Measurements from ENCODE around the gene HDAC4.

The HDAC4 gene

DNA sequence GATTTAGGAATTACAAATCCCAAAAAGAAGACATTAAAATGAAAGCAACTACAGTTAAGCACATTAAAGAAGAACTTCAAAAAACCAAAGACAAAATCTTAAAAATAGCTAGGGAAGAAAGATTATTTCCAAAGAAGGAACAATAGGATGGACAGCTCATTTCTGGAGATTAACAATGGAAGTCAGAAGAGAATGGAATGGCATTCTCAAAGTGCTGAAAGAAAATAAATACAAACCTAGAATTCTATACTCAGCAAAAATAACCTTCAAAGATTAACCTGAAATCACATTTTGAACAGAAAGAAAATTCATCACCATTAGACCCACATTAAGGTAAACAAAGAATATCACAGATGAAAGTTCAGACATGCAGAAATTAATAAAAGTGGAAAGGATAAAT lies 229.2 kb downstream of the HDAC4 start:
- no peaks in the 10 kb centered on the region for H3K79me2 ChIP-seq (ENCODE audit: insufficient read depth, low read length)
- H3K27me3 ChIP-seq (ENCODE audit: insufficient read depth, low read length, poor library complexity, severe bottlenecking) = no peaks in the 10 kb centered on the region

GRCh38 chr2:239169311-239170048 lies 231.3 kb downstream of the HDAC4 start:
- Histone ChIP-seq H3K4me1 (ENCODE audit: insufficient read depth, low read length, poor library complexity, severe bottlenecking) (peaks cover under 1% of the 10 kb centered on the region), H3K36me3 (ENCODE audit: insufficient read depth, low read length) (peaks cover 13% of the 10 kb centered on the region; the same call in 1 of the 2 replicates), H3F3A (ENCODE audit: low read depth) (no peaks in the 10 kb centered on the region), H3K9me2 (replicated peaks; ENCODE audit: low read depth, low read length) (no peaks in the 10 kb centered on the region), H4K20me1 (ENCODE audit: insufficient read depth, low read length, poor library complexity, severe bottlenecking) (no peaks in the 10 kb centered on the region), H3K79me2 (ENCODE audit: insufficient read depth, low read length) (no peaks in the 10 kb centered on the region), H3K27me3 (ENCODE audit: insufficient read depth, low read length, poor library complexity, severe bottlenecking) (no peaks in the 10 kb centered on the region), H3K9ac (ENCODE audit: low read depth, low read length, poor library complexity, severe bottlenecking) (no peak overlapping the region), H3K4me2 (ENCODE audit: low read depth, low read length, poor library complexity, severe bottlenecking) (no peak overlapping the region), H3K9me3 (ENCODE audit: insufficient read depth, low read depth, low read length) (peaks cover 15% of the 10 kb centered on the region; the same call in 1 of the 2 replicates), H3K4me3 (ENCODE audit: low read length, poor library complexity, severe bottlenecking) (no peak overlapping the region), H2AFZ (ENCODE audit: low read length) (no peak overlapping the region)
- TF ChIP-seq EZH2phosphoT487 (IDR thresholded peaks at IDR 0.05; ENCODE audit: borderline replicate concordance) = no peak
- TF ChIP-seq, protein P1, sequence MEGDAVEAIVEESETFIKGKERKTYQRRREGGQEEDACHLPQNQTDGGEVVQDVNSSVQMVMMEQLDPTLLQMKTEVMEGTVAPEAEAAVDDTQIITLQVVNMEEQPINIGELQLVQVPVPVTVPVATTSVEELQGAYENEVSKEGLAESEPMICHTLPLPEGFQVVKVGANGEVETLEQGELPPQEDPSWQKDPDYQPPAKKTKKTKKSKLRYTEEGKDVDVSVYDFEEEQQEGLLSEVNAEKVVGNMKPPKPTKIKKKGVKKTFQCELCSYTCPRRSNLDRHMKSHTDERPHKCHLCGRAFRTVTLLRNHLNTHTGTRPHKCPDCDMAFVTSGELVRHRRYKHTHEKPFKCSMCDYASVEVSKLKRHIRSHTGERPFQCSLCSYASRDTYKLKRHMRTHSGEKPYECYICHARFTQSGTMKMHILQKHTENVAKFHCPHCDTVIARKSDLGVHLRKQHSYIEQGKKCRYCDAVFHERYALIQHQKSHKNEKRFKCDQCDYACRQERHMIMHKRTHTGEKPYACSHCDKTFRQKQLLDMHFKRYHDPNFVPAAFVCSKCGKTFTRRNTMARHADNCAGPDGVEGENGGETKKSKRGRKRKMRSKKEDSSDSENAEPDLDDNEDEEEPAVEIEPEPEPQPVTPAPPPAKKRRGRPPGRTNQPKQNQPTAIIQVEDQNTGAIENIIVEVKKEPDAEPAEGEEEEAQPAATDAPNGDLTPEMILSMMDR (conservative IDR thresholded peaks at IDR 0.05; ENCODE audit: low read length) = no peak

More for the DNA sequence above, 229.2 kb downstream of the HDAC4 start:
- H3K4me3 ChIP-seq (ENCODE audit: low read length, poor library complexity, severe bottlenecking) = no peak overlapping the region
- H3K36me3 ChIP-seq (ENCODE audit: insufficient read depth, low read length) = peaks cover 30% of the 10 kb centered on the region; the same call in 1 of the 2 replicates
- no peak for TF ChIP-seq EZH2phosphoT487 (IDR thresholded peaks at IDR 0.05; ENCODE audit: borderline replicate concordance)
- TF ChIP-seq, protein P1 (conservative IDR thresholded peaks at IDR 0.05; ENCODE audit: low read length) = no peak
- no peaks in the 10 kb centered on the region for H3K4me1 ChIP-seq (ENCODE audit: insufficient read depth, low read length, poor library complexity, severe bottlenecking)
- no peak overlapping the region for H3K9ac ChIP-seq (ENCODE audit: low read depth, low read length, poor library complexity, severe bottlenecking)
- no peak overlapping the region for H2AFZ ChIP-seq (ENCODE audit: low read length)
- H4K20me1 ChIP-seq (ENCODE audit: insufficient read depth, low read length, poor library complexity, severe bottlenecking) = no peaks in the 10 kb centered on the region
- no peaks in the 10 kb centered on the region for H3K9me2 ChIP-seq (replicated peaks; ENCODE audit: low read depth, low read length)
- H3K4me2 ChIP-seq (ENCODE audit: low read depth, low read length, poor library complexity, severe bottlenecking) = no peak overlapping the region
- H3K9me3 ChIP-seq (ENCODE audit: insufficient read depth, low read depth, low read length) = peaks cover 16% of the 10 kb centered on the region; the same call in 1 of the 2 replicates
- no peaks in the 10 kb centered on the region for H3F3A ChIP-seq (ENCODE audit: low read depth)

DNA sequence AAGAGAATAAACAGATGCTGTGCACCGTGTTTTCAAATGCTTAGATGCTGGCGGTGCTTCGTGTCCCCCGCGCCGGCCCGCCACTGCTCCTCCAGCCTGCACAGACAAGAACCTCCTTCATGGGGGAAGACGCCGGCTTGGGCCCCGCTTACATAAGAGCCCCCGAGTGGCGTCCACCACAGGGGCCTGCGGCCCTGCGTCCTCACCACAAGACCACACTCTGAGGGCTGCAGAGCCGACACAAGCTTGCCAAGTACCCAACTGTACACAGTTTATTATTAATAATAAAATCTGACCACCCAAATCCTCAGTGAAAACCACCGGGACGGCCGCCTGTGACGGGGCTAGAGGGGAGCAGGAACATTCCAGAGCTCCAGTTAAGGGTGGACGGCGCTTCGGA lies 232.2 kb downstream of the HDAC4 start:
- H3K79me2 ChIP-seq (ENCODE audit: insufficient read depth, low read length) = no peaks in the 10 kb centered on the region
- peaks cover 9% of the 10 kb centered on the region for H3K4me1 ChIP-seq (ENCODE audit: insufficient read depth, low read length, poor library complexity, severe bottlenecking)

More for the DNA sequence above, 232.2 kb downstream of the HDAC4 start:
- peaks cover 5% of the 10 kb centered on the region for H4K20me1 ChIP-seq (ENCODE audit: insufficient read depth, low read length, poor library complexity, severe bottlenecking)
- H3K36me3 ChIP-seq (ENCODE audit: insufficient read depth, low read length) = peaks cover 11% of the 10 kb centered on the region; the same call in 1 of the 2 replicates
- no peaks in the 10 kb centered on the region for H3K27me3 ChIP-seq (ENCODE audit: insufficient read depth, low read length, poor library complexity, severe bottlenecking)
- H3K4me3 ChIP-seq (ENCODE audit: low read length, poor library complexity, severe bottlenecking) = no peak overlapping the region
- peaks cover 13% of the 10 kb centered on the region; the same call in 1 of the 2 replicates for H3K9me3 ChIP-seq (ENCODE audit: insufficient read depth, low read depth, low read length)
- H3F3A ChIP-seq (ENCODE audit: low read depth) = no peaks in the 10 kb centered on the region
- H3K4me2 ChIP-seq (ENCODE audit: low read depth, low read length, poor library complexity, severe bottlenecking) = no peak overlapping the region
- no peak overlapping the region for H3K9ac ChIP-seq (ENCODE audit: low read depth, low read length, poor library complexity, severe bottlenecking)
- no peak overlapping the region for H2AFZ ChIP-seq (ENCODE audit: low read length)
- TF ChIP-seq, protein P1 (conservative IDR thresholded peaks at IDR 0.05; ENCODE audit: low read length) = no peak
- TF ChIP-seq EZH2phosphoT487 (IDR thresholded peaks at IDR 0.05; ENCODE audit: borderline replicate concordance) = no peak
- H3K9me2 ChIP-seq (replicated peaks; ENCODE audit: low read depth, low read length) = no peaks in the 10 kb centered on the region

Measured in Loucy (cell line).